GM12872 (cell line): ENCODE data around the gene NPR1.

Experiments used
- CTCF ChIP-seq: IDR thresholded peaks from 3 replicates; pipeline ENCODE4 v1.5.1; 2011; ENCODE audit warnings: low read depth, mild to moderate bottlenecking, low read length, moderate library complexity; ENCODE audit not compliant: insufficient read depth

NPR1 gene

GRCh38 chr1:153677718-153678518 lies 570 bp upstream of the NPR1 start:
- TF ChIP-seq CTCF, result peak; percentile 98

GRCh38 chr1:153679337-153680119 lies 1.0 kb downstream of the NPR1 start:
- TF ChIP-seq CTCF, result peak; percentile 34; the same call in 2 of the 3 replicates

- no peak for TF ChIP-seq CTCF
These were observed 1.6 kb downstream of the NPR1 start for GRCh38 chr1:153680120-153680403.

- TF ChIP-seq CTCF, result no peak
These were observed 4.2 kb downstream of the NPR1 start for GRCh38 chr1:153682730-153683129.

GRCh38 chr1:153683854-153684253 lies 5.4 kb downstream of the NPR1 start:
- TF ChIP-seq CTCF, result no peak

GRCh38 chr1:153684892-153685291 lies 6.4 kb downstream of the NPR1 start:
- no peak for TF ChIP-seq CTCF

GRCh38 chr1:153685544-153686340 lies 7.3 kb downstream of the NPR1 start:
- no peak for TF ChIP-seq CTCF
